OCI-LY1 (cell line): Measurements from ENCODE around the gene CCL26.

Experiments used
- H2AFZ ChIP-seq: fragments of 200-600 bp; sonication (generic), shearing (Covaris generic); 2 replicates; pipeline ENCODE4 v1.6.0; 2014; ENCODE audit warnings: antibody characterized with exemption, mild to moderate bottlenecking, low read length
- H3F3A ChIP-seq: fragments of 200-600 bp; sonication (generic), shearing (Covaris generic); 2 replicates; pipeline ENCODE4 v1.6.0; 2014; ENCODE audit warnings: mild to moderate bottlenecking, antibody characterized with exemption, low read length, moderate library complexity; ENCODE audit not compliant: insufficient read depth
- H3K27ac ChIP-seq: fragments of 200-600 bp; sonication (generic); 2 replicates; pipeline ENCODE4 v1.5.1; 2014; ENCODE audit warnings: low read length, mixed run types, mild to moderate bottlenecking, low read depth; ENCODE audit not compliant: poor library complexity, severe bottlenecking
- H3K27me3 ChIP-seq: fragments of 200-600 bp; sonication (generic); 2 replicates; pipeline ENCODE4 v1.6.0; 2014; ENCODE audit warnings: antibody characterized with exemption, mild to moderate bottlenecking, low read length, moderate library complexity; ENCODE audit not compliant: insufficient read depth
- H3K36me3 ChIP-seq: fragments of 200-600 bp; sonication (generic); 2 replicates; pipeline ENCODE4 v1.6.1; 2014; ENCODE audit warnings: mild to moderate bottlenecking, antibody characterized with exemption, low read length, moderate library complexity, mixed read lengths; ENCODE audit not compliant: insufficient read depth
- H3K4me1 ChIP-seq: fragments of 200-600 bp; sonication (generic); 2 replicates; pipeline ENCODE4 v1.5.1; 2014; ENCODE audit warnings: mild to moderate bottlenecking, low read length, moderate library complexity; ENCODE audit not compliant: insufficient read depth, severe bottlenecking
- H3K4me2 ChIP-seq: fragments of 200-600 bp; sonication (generic), shearing (Covaris generic); 2 replicates; pipeline ENCODE4 v1.6.1; 2014; ENCODE audit warnings: low read length
- H3K4me3 ChIP-seq: fragments of 200-600 bp; sonication (generic); 2 replicates; pipeline ENCODE4 v1.5.1; 2014; ENCODE audit warnings: low read length, low read depth, mild to moderate bottlenecking, mixed read lengths; ENCODE audit not compliant: poor library complexity, severe bottlenecking
- H3K79me2 ChIP-seq: fragments of 200-600 bp; shearing (Covaris generic); 2 replicates; pipeline ENCODE4 v1.6.1; 2016; ENCODE audit warnings: mixed run types, low read length, mixed read lengths; ENCODE audit not compliant: insufficient read depth
- H3K9ac ChIP-seq: fragments of 200-600 bp; sonication (generic), shearing (Covaris generic); 2 replicates; pipeline ENCODE4 v1.6.1; 2014; ENCODE audit warnings: mild to moderate bottlenecking, low read length, mixed read lengths
- H3K9me2 ChIP-seq: fragments of 200-600 bp; sonication (generic), shearing (Covaris generic); 2 replicates; pipeline ENCODE4 v1.6.1; 2014; ENCODE audit warnings: low read depth, mild to moderate bottlenecking, low read length, mixed read lengths
- H3K9me3 ChIP-seq: fragments of 200-600 bp; shearing (Covaris generic); 2 replicates; pipeline ENCODE4 v1.6.1; 2014; ENCODE audit warnings: low read length, mixed read lengths
- H4K20me1 ChIP-seq: fragments of 200-600 bp; sonication (generic), shearing (Covaris generic); 2 replicates; pipeline ENCODE4 v1.6.0; 2016; ENCODE audit warnings: mild to moderate bottlenecking, low read length; ENCODE audit not compliant: insufficient read depth
- EZH2 ChIP-seq: fragments of 200-600 bp; sonication (generic), shearing (Covaris generic); IDR thresholded peaks from 2 replicates; pipeline ENCODE4 v1.8.0; 2017; ENCODE audit warnings: borderline replicate concordance, mixed run types, mild to moderate bottlenecking, antibody characterized with exemption, low read length, moderate library complexity, mixed read lengths
- TF ChIP-seq, protein P1 (sequence below): fragments of 200-600 bp; sonication (generic), shearing (Covaris generic); IDR thresholded peaks from 2 replicates; pipeline ENCODE4 v1.5.1; 2017; ENCODE audit warnings: mild to moderate bottlenecking, antibody characterized with exemption, low read length, moderate library complexity, mixed read lengths

CCL26 gene

DNA sequence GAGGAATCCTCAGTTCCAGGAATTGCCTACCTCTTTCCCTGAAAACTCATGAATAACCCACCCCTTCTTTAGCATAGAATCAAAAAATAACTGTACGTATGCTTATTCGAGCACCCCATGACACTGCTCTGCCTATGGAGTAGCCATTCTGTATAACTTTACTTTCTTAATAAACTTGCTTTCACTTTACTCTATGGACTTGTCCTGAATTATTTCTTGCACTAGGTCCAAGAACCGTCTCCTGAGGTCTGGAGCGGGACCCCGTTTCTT, 30.5 kb upstream of the CCL26 start:
- no peak overlapping the region for H3K27ac ChIP-seq
- H3K4me2 ChIP-seq: no peak overlapping the region
- H3K9ac ChIP-seq: no peak overlapping the region
- H3K4me1 ChIP-seq: no peaks in the 10 kb centered on the region
- peaks cover 10% of the 10 kb centered on the region; the same call in 1 of the 2 replicates for H3K27me3 ChIP-seq
- H3K79me2 ChIP-seq: no peaks in the 10 kb centered on the region
- no peaks in the 10 kb centered on the region; the same call in 1 of the 2 replicates for H3K36me3 ChIP-seq
- peaks cover 7% of the 10 kb centered on the region; the same call in 1 of the 2 replicates for H3K9me3 ChIP-seq
- H3K9me2 ChIP-seq: no peaks in the 10 kb centered on the region
- no peak overlapping the region for H2AFZ ChIP-seq
- no peaks in the 10 kb centered on the region for H3F3A ChIP-seq
- H4K20me1 ChIP-seq: no peaks in the 10 kb centered on the region
- no peak for TF ChIP-seq EZH2
- TF ChIP-seq, protein P1, sequence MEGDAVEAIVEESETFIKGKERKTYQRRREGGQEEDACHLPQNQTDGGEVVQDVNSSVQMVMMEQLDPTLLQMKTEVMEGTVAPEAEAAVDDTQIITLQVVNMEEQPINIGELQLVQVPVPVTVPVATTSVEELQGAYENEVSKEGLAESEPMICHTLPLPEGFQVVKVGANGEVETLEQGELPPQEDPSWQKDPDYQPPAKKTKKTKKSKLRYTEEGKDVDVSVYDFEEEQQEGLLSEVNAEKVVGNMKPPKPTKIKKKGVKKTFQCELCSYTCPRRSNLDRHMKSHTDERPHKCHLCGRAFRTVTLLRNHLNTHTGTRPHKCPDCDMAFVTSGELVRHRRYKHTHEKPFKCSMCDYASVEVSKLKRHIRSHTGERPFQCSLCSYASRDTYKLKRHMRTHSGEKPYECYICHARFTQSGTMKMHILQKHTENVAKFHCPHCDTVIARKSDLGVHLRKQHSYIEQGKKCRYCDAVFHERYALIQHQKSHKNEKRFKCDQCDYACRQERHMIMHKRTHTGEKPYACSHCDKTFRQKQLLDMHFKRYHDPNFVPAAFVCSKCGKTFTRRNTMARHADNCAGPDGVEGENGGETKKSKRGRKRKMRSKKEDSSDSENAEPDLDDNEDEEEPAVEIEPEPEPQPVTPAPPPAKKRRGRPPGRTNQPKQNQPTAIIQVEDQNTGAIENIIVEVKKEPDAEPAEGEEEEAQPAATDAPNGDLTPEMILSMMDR: no peak
- no peak overlapping the region for H3K4me3 ChIP-seq

DNA sequence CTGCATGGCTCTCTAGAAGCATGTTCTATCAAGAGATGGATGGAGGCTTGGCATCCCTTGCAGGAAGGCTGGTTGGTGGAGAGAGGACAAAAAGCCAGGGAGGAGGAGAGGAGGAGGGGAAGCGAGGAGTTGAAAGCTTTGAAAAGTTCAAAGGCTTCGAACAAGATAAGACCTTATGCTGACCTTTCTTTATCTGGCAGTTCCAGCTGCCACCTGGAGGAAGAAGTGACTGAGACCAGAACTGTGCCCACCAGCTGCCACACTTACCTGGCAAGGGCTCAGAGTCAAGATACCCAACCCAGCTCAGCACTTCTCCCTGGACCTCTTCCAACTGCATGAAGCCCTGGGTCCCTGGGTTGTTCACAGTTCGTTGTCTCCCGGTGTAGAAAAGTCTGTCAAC, 26.8 kb upstream of the CCL26 start:
- no peaks in the 10 kb centered on the region for H3K9me2 ChIP-seq
- no peaks in the 10 kb centered on the region for H3K9me3 ChIP-seq
- no peaks in the 10 kb centered on the region for H3F3A ChIP-seq
- H3K4me1 ChIP-seq: no peaks in the 10 kb centered on the region
- H3K79me2 ChIP-seq: no peaks in the 10 kb centered on the region
- H3K27me3 ChIP-seq: 0 out of 2 replicates have a peak, but pooled peaks cover 4% of the 10 kb centered on the region
- no peaks in the 10 kb centered on the region for H4K20me1 ChIP-seq
- no peak overlapping the region for H3K9ac ChIP-seq
- TF ChIP-seq, protein P1: no peak
- no peak for TF ChIP-seq EZH2
- no peak overlapping the region for H3K4me3 ChIP-seq
- H3K4me2 ChIP-seq: no peak overlapping the region
- H2AFZ ChIP-seq: no peak overlapping the region
- no peak overlapping the region for H3K27ac ChIP-seq
- H3K36me3 ChIP-seq: no peaks in the 10 kb centered on the region

DNA sequence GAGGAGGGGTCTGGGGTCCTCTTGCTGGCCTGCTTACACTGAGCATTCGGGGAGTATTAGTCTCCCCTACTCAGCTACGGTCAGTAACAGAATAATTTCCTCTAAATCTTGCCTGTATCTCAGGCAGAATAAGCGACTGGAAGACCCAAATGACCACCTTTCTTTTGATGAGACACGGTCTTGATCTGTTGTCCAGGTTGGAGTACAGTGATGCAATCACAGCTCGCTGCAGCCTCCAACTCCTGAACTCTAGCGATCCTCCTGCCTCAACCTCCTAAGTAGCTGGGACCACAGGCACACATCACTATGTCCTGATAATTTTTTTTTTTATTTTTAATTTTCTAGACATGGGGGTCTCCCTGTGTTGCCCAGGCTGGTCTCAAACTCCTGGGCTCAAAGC, 24.4 kb upstream of the CCL26 start:
- no peak overlapping the region for H3K27ac ChIP-seq
- H3K79me2 ChIP-seq: no peaks in the 10 kb centered on the region
- H3K4me1 ChIP-seq: no peaks in the 10 kb centered on the region
- no peaks in the 10 kb centered on the region for H3K9me3 ChIP-seq
- TF ChIP-seq, protein P1: no peak
- TF ChIP-seq EZH2: no peak
- H3K4me3 ChIP-seq: no peak overlapping the region
- H2AFZ ChIP-seq: no peak overlapping the region
- no peaks in the 10 kb centered on the region for H3K9me2 ChIP-seq
- no peaks in the 10 kb centered on the region for H3K36me3 ChIP-seq
- H3K4me2 ChIP-seq: no peak overlapping the region
- no peak overlapping the region for H3K9ac ChIP-seq
- no peaks in the 10 kb centered on the region for H4K20me1 ChIP-seq
- no peaks in the 10 kb centered on the region for H3F3A ChIP-seq
- H3K27me3 ChIP-seq: 0 out of 2 replicates have a peak, but pooled peaks cover 4% of the 10 kb centered on the region
